Peyer's patch (tissue), 4 donors: ENCODE measurements around the gene THADA.

Experiments used
- CTCF ChIP-seq, 6 experiments: fragments of 450-650 bp in 4 of 6; fragments of 200-600 bp in 2 of 6; sonication (generic) in 1 of 6; IDR thresholded peaks; one replicate each; pipeline ENCODE4 v1.5.1; 2017 to 2019; ENCODE audit warnings: antibody characterized with exemption in 6 of 6, mild to moderate bottlenecking in 3 of 6, moderate library complexity in 1 of 6
- POLR2A ChIP-seq, 2 donors: fragments of 450-650 bp; IDR thresholded peaks; one replicate each; pipeline ENCODE4 v1.5.1; 2017; ENCODE audit warnings: antibody characterized with exemption in 2 of 2, mild to moderate bottlenecking in 2 of 2, moderate library complexity in 2 of 2

- no peak for TF ChIP-seq CTCF (IDR thresholded peaks at IDR 0.05)
- no peak for TF ChIP-seq POLR2A (IDR thresholded peaks at IDR 0.05)
Observed at GRCh38 chr2:43196768-43197587, 398.9 kb downstream of the THADA start.
